ENCODE measurements around the gene BPIFB2. TPM values are rescaled to one million over a fixed set of nuclear protein-coding genes. Genes with fewer than 3 reads are reported as not detected.

The BPIFB2 gene
- total RNA-seq, 4 donors from 2014 or later = 0.13 to 138 (median 0.15) TPM; not detected in 1

DNA sequence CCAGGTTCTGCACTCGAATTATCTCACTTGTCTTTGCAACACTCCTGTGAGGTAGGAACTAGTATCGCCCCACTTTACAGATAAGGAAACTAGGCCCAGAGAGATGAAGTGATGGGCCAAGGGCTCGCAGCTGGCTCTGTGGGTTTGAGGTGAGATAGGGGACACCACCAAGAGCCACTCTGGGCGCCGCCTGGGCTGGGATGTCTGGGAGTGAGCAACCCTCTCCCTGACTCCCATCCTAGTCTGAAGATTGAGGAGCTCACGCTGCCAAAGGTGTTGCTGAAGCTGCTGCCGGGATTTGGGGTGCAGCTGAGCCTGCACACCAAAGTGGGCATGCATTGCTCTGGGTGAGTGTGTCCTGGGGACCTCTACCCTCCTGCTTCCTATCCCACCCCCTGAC, 51.6 kb downstream of the BPIFB2 start:
- WGBS, 2 donors (ENCODE audit: low coverage in 1 of 2) = 74 to 88% methylated on average over 3 to 5 of the region's 7 CpGs
- peaks cover 16% of the 10 kb centered on the region for H3K27me3 ChIP-seq
- no peaks in the 10 kb centered on the region for H3K9me3 ChIP-seq
- H3K4me3 ChIP-seq = no peak overlapping the region
- no peak overlapping the region for H3K27ac ChIP-seq
- no peaks in the 10 kb centered on the region for H3K4me1 ChIP-seq
- H3K36me3 ChIP-seq = no peaks in the 10 kb centered on the region
- TF ChIP-seq EP300 (IDR thresholded peaks at IDR 0.05) (no peak), POLR2A (IDR thresholded peaks at IDR 0.05) (no peak), CTCF (IDR thresholded peaks at IDR 0.05) (no peak), POLR2AphosphoS5 (IDR thresholded peaks at IDR 0.05) (no peak)
- ATAC-seq = no peak

GRCh38 chr20:33059741-33060390, 52.4 kb downstream of the BPIFB2 start:
- 89 to 98% methylated on average over 8 to 10 of the region's 22 CpGs for WGBS, 2 donors (ENCODE audit: low coverage in 1 of 2)
- no peak for TF ChIP-seq EP300 (IDR thresholded peaks at IDR 0.05)
- no peak for TF ChIP-seq POLR2AphosphoS5 (IDR thresholded peaks at IDR 0.05)
- TF ChIP-seq CTCF (IDR thresholded peaks at IDR 0.05) = no peak
- no peak for TF ChIP-seq POLR2A (IDR thresholded peaks at IDR 0.05)
- H3K4me3 ChIP-seq = no peak overlapping the region
- no peaks in the 10 kb centered on the region for H3K36me3 ChIP-seq
- H3K9me3 ChIP-seq = no peaks in the 10 kb centered on the region
- no peak overlapping the region for H3K27ac ChIP-seq
- ATAC-seq = no peak
- no peaks in the 10 kb centered on the region for H3K4me1 ChIP-seq
- peaks cover 10% of the 10 kb centered on the region for H3K27me3 ChIP-seq

GRCh38 chr20:33061658-33062028, 54.1 kb downstream of the BPIFB2 start:
- no peaks in the 10 kb centered on the region for H3K4me1 ChIP-seq
- TF ChIP-seq POLR2A (IDR thresholded peaks at IDR 0.05) = no peak
- no peak for TF ChIP-seq POLR2AphosphoS5 (IDR thresholded peaks at IDR 0.05)
- TF ChIP-seq CTCF (IDR thresholded peaks at IDR 0.05) = no peak
- TF ChIP-seq EP300 (IDR thresholded peaks at IDR 0.05) = no peak
- 80 to 90% methylated on average over 1 to 4 of the region's 14 CpGs for WGBS, 2 donors (ENCODE audit: low coverage in 1 of 2)
- H3K27ac ChIP-seq = no peak overlapping the region
- peaks cover 10% of the 10 kb centered on the region for H3K27me3 ChIP-seq
- no peaks in the 10 kb centered on the region for H3K36me3 ChIP-seq
- H3K9me3 ChIP-seq = no peaks in the 10 kb centered on the region
- no peak overlapping the region for H3K4me3 ChIP-seq
- no peak for ATAC-seq

DNA sequence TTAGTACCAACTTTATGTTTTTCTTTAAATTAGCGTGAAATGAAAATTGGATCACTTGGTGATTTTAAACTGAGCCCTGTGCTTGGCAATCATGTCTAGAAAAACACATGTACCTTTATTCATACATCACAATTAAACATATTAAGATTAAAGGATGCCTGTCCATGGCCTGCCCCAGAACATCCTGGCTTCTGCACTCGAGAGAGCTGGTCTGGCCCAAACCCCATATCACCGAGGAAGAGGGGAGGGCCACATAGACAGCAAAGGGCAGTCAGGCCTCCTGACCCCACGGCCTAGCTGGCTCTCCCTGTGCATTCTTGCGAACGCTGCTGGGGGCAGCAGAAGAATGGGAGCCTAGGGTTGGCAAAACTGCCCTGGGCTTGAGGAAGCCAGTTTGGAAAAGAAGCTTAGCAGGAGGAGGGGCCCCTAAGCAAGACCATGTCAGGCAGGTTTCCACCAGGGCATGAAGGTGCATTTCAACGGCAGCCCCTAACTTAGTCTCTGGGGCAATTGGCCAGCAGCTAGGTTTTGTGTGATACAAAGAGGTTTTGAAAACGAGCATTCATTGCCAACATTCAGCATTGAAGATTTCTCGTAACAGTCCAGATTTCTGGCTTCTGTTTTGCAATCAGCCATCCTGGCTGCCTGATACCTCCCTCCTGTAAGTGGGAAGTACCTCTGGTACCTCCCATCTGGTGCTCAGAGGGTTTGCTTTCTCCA, 54.8 kb downstream of the BPIFB2 start:
- 57 to 60% methylated on average over 3 to 4 of the region's 9 CpGs for WGBS, 2 donors (ENCODE audit: low coverage in 1 of 2)
- Histone ChIP-seq H3K4me1 (no peaks in the 10 kb centered on the region), H3K27me3 (peaks cover 10% of the 10 kb centered on the region), H3K27ac (no peak overlapping the region), H3K36me3 (no peaks in the 10 kb centered on the region), H3K4me3 (no peak overlapping the region), H3K9me3 (no peaks in the 10 kb centered on the region)
- no peak for ATAC-seq
- TF ChIP-seq EP300 (IDR thresholded peaks at IDR 0.05) = no peak
- TF ChIP-seq CTCF (IDR thresholded peaks at IDR 0.05) = no peak
- TF ChIP-seq POLR2A (IDR thresholded peaks at IDR 0.05) = no peak
- no peak for TF ChIP-seq POLR2AphosphoS5 (IDR thresholded peaks at IDR 0.05)

DNA sequence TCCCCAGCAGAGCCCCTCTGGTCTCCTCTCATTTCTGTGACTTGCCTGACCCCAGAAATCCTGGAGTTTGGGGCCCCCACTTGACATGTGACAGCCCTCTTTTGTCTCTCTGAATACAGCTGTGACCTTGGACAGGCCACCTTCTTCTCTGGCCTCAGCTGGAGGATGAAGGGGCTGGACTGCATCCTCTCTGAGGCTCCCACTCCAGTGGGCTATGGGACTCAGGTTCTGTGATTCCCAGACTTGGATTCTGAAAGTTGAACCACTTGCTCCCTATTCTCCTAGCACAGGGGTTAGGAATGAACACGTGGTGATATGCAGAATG, 55.3 kb downstream of the BPIFB2 start:
- no peak for ATAC-seq
- no peak for TF ChIP-seq POLR2AphosphoS5 (IDR thresholded peaks at IDR 0.05)
- no peak for TF ChIP-seq CTCF (IDR thresholded peaks at IDR 0.05)
- no peak for TF ChIP-seq EP300 (IDR thresholded peaks at IDR 0.05)
- no peak for TF ChIP-seq POLR2A (IDR thresholded peaks at IDR 0.05)

More for the DNA sequence above, 55.3 kb downstream of the BPIFB2 start:
- Histone ChIP-seq H3K27me3 (peaks cover 10% of the 10 kb centered on the region), H3K27ac (no peak overlapping the region), H3K9me3 (no peaks in the 10 kb centered on the region), H3K4me1 (no peaks in the 10 kb centered on the region), H3K4me3 (no peak overlapping the region), H3K36me3 (no peaks in the 10 kb centered on the region)
- no CpG with 5 or more reads among the region's 1 CpG for WGBS, 2 donors (ENCODE audit: low coverage in 1 of 2)
